OCI-LY7 (cell line): ENCODE measurements around the gene PHACTR4. TPM values are rescaled to one million over a fixed set of nuclear protein-coding genes. Genes with fewer than 3 reads are reported as not detected.

Experiments
- BruUV-seq: library from RNA; stranded (reverse); fragments of 400-500 nt; replicated peaks from 2 replicates; lab custom pipeline; 2021; lab: Mats Ljungman, UMichigan
- CTCF ChIA-PET: fragments of 300-600 bp; sonication (Branson Sonifier 250); formaldehyde crosslinking; loops from one replicate; lab custom pipeline; 2022; ENCODE audit warnings: antibody characterized with exemption; ENCODE audit not compliant: unreplicated experiment; lab: Charles Lee
- POLR2A ChIA-PET: fragments of 300-600 bp; sonication (Branson Sonifier 250); formaldehyde crosslinking; loops from one replicate; lab custom pipeline; 2022; ENCODE audit warnings: antibody characterized with exemption; lab: Charles Lee
- DNase-seq: peaks from one replicate; pipeline ENCODE4 v3.0.0-alpha.2; 2015; ENCODE audit warnings: low spot score
- H2AFZ ChIP-seq: fragments of 200-600 bp; sonication (generic), shearing (Covaris generic); 2 replicates; pipeline ENCODE4 v1.6.1; 2014; ENCODE audit warnings: mild to moderate bottlenecking, antibody characterized with exemption, low read length, moderate library complexity
- H3K27ac ChIP-seq: fragments of 200-600 bp; sonication (generic); 2 replicates; pipeline ENCODE4 v1.5.1; 2014; ENCODE audit warnings: mixed run types, low read depth, mild to moderate bottlenecking, moderate library complexity, low read length, inconsistent platforms; ENCODE audit not compliant: poor library complexity, severe bottlenecking
- H3K36me3 ChIP-seq: fragments of 200-600 bp; sonication (generic); 2 replicates; pipeline ENCODE4 v1.6.1; 2014; ENCODE audit warnings: mild to moderate bottlenecking, antibody characterized with exemption, low read length, moderate library complexity, mixed read lengths; ENCODE audit not compliant: insufficient read depth
- H3K4me1 ChIP-seq: fragments of 200-600 bp; sonication (generic); 2 replicates; pipeline ENCODE4 v1.5.1; 2014; ENCODE audit warnings: mild to moderate bottlenecking, low read length; ENCODE audit not compliant: insufficient read depth, poor library complexity, severe bottlenecking
- H3K4me2 ChIP-seq: fragments of 200-600 bp; sonication (generic); 2 replicates; pipeline ENCODE4 v1.6.1; 2014; ENCODE audit warnings: mild to moderate bottlenecking, low read length
- H3K4me3 ChIP-seq: fragments of 200-600 bp; sonication (generic); 2 replicates; pipeline ENCODE4 v1.5.1; 2014; ENCODE audit warnings: mild to moderate bottlenecking, low read depth, low read length; ENCODE audit not compliant: poor library complexity, severe bottlenecking
- H3K79me2 ChIP-seq: fragments of 200-600 bp; sonication (generic); 2 replicates; pipeline ENCODE4 v1.6.1; 2016; ENCODE audit warnings: low read depth, mild to moderate bottlenecking, low read length, moderate library complexity, mixed read lengths; ENCODE audit not compliant: insufficient read depth
- H3K9me2 ChIP-seq: fragments of 200-600 bp; sonication (generic); 2 replicates; pipeline ENCODE4 v1.6.1; 2016; ENCODE audit warnings: mild to moderate bottlenecking, low read length, mixed read lengths; ENCODE audit not compliant: insufficient read depth
- H3K9me3 ChIP-seq: fragments of 200-600 bp; sonication (generic); 2 replicates; pipeline ENCODE4 v1.6.1; 2014; ENCODE audit warnings: mild to moderate bottlenecking, mixed run types, low read length, mixed read lengths
- H4K20me1 ChIP-seq: fragments of 200-600 bp; sonication (generic); 2 replicates; pipeline ENCODE4 v1.6.1; 2014; ENCODE audit warnings: mild to moderate bottlenecking, antibody characterized with exemption, low read length, moderate library complexity, mixed read lengths; ENCODE audit not compliant: insufficient read depth
- EZH2phosphoT487 ChIP-seq: fragments of 200-600 bp; sonication (generic); IDR thresholded peaks from 2 replicates; pipeline ENCODE4 v1.6.1; 2018; ENCODE audit warnings: low read depth, borderline replicate concordance, mild to moderate bottlenecking, mixed run types, antibody characterized with exemption, low read length, moderate library complexity, mixed read lengths
- intact Hi-C: fragments of 100-400 bp; cut with micrococcal nuclease; formaldehyde crosslinking; loops from one replicate; pipeline ENCODE4 v1.10.0; 2022; ENCODE audit not compliant: unreplicated experiment
- total RNA-seq, 2 experiments: library from RNA; depleted of rRNA in 1 of 2; stranded (reverse); fragments of >200 nt in 1 of 2; shearing (Covaris generic) in 1 of 2; gene quantifications; 2 replicates each; pipeline ENCODE4 v1.2.3, GENCODE V29; 2014 to 2022
- TF ChIP-seq, protein P1 (sequence below): fragments of 200-600 bp; sonication (generic); conservative IDR thresholded peaks from 2 replicates; pipeline ENCODE4 v1.5.1; 2014; ENCODE audit warnings: mild to moderate bottlenecking, antibody characterized with exemption, low read length, moderate library complexity, mixed read lengths

PHACTR4 gene
- total RNA-seq, 2 experiments from 2014 or later = 17.8 to 44.9 TPM

DNA sequence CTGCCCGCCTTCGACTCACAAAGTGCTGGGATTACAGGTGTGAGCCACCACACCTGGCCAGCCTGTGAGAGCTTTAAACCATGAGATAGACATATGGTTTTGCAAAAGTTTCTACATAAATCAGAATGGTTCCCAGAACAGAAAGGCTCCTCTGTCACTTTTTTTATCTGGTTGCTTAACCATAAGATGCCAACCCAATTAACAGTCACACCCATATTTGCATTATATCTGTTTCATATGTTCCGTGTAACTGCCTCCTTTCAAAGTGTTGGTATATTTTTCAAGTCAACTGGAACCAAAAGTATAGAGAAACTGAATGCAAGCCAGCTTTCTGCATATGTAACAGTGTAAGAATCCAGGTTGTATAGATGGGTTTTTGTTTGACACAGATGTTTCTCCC, 112.6 kb downstream of the PHACTR4 start:
- POLR2A ChIA-PET = no interaction called here
- TF ChIP-seq EZH2phosphoT487 = no peak
- TF ChIP-seq, protein P1, sequence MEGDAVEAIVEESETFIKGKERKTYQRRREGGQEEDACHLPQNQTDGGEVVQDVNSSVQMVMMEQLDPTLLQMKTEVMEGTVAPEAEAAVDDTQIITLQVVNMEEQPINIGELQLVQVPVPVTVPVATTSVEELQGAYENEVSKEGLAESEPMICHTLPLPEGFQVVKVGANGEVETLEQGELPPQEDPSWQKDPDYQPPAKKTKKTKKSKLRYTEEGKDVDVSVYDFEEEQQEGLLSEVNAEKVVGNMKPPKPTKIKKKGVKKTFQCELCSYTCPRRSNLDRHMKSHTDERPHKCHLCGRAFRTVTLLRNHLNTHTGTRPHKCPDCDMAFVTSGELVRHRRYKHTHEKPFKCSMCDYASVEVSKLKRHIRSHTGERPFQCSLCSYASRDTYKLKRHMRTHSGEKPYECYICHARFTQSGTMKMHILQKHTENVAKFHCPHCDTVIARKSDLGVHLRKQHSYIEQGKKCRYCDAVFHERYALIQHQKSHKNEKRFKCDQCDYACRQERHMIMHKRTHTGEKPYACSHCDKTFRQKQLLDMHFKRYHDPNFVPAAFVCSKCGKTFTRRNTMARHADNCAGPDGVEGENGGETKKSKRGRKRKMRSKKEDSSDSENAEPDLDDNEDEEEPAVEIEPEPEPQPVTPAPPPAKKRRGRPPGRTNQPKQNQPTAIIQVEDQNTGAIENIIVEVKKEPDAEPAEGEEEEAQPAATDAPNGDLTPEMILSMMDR = no peak
- no peak overlapping the region for H2AFZ ChIP-seq
- CTCF ChIA-PET = no interaction called here
- H3K9me2 ChIP-seq = no peaks in the 10 kb centered on the region
- no peak overlapping the region for H3K4me3 ChIP-seq
- peaks cover 51% of the 10 kb centered on the region for H3K36me3 ChIP-seq
- H3K4me2 ChIP-seq = no peak overlapping the region
- no TSS peak for BruUV-seq
- DNase-seq = no peak
- no peaks in the 10 kb centered on the region for H3K79me2 ChIP-seq
- intact Hi-C loops = no loop called here
- no peaks in the 10 kb centered on the region for H3K9me3 ChIP-seq
- no peaks in the 10 kb centered on the region for H4K20me1 ChIP-seq
- H3K4me1 ChIP-seq = no peaks in the 10 kb centered on the region
- H3K27ac ChIP-seq = no peak overlapping the region

- Histone ChIP-seq H3K4me3 (no peak overlapping the region), H3K9me2 (no peaks in the 10 kb centered on the region), H3K79me2 (no peaks in the 10 kb centered on the region), H3K27ac (no peak overlapping the region), H3K4me2 (no peak overlapping the region), H2AFZ (no peak overlapping the region), H3K36me3 (peaks cover 46% of the 10 kb centered on the region), H3K4me1 (no peaks in the 10 kb centered on the region), H3K9me3 (no peaks in the 10 kb centered on the region), H4K20me1 (no peaks in the 10 kb centered on the region)
- POLR2A ChIA-PET = no interaction called here
- CTCF ChIA-PET = no interaction called here
- no peak for DNase-seq
- no TSS peak for BruUV-seq
- TF ChIP-seq EZH2phosphoT487 = no peak
- TF ChIP-seq, protein P1 = no peak
- intact Hi-C loops = no loop called here
These were observed 113.2 kb downstream of the PHACTR4 start for GRCh38 chr1:28482702-28483101.

DNA sequence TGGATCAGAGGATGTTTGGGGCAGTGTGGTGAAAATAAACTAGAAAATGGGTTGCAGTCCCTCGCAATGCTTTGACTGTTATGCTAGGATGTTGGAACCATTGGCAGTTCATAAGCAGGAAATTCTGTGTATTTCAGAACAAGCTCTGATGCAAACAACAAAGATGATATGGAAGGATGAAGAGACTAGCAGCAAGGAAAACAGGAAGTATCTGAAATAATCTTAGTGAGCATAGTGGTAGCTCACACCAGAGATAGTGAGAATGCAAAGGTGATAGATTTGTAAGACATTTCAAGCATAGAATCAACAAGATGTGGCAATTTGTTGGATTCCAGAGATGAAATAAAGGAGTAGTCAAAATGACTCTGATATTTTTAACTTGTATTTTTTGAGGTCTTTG, 125.2 kb downstream of the PHACTR4 start:
- intact Hi-C loops = no loop called here
- BruUV-seq = no TSS peak
- no peak for TF ChIP-seq EZH2phosphoT487
- TF ChIP-seq, protein P1 = no peak
- Histone ChIP-seq H4K20me1 (no peaks in the 10 kb centered on the region), H3K4me1 (peaks cover 5% of the 10 kb centered on the region), H3K4me3 (no peak overlapping the region), H3K4me2 (no peak overlapping the region), H3K27ac (no peak overlapping the region), H3K79me2 (no peaks in the 10 kb centered on the region), H3K36me3 (peaks cover 51% of the 10 kb centered on the region), H3K9me2 (no peaks in the 10 kb centered on the region), H3K9me3 (no peaks in the 10 kb centered on the region), H2AFZ (no peak overlapping the region)
- no peak for DNase-seq
- POLR2A ChIA-PET = interaction anchor here (0.6 kb wide), 1 partner anchor 99 kb away, joined by 4 read pairs; no protein-coding TSS in a partner anchor
- CTCF ChIA-PET = no interaction called here
